ENCODE results near the gene AGRN.

- no peak for TF ChIP-seq CTCF (IDR thresholded peaks at IDR 0.05; ENCODE audit: low read depth, low read length, missing input control)
- TF ChIP-seq FOXA1 (IDR thresholded peaks at IDR 0.05), result no peak
- no peak for TF ChIP-seq JUND (IDR thresholded peaks at IDR 0.05)
- TF ChIP-seq HNF4A (conservative IDR thresholded peaks at IDR 0.05), result no peak
- TF ChIP-seq TAF1 (conservative IDR thresholded peaks at IDR 0.05), result no peak
- no peak for TF ChIP-seq GABPA (IDR thresholded peaks at IDR 0.05 in 1 of 2, conservative IDR thresholded peaks at IDR 0.05 in 1 of 2)
- TF ChIP-seq, protein P1, sequence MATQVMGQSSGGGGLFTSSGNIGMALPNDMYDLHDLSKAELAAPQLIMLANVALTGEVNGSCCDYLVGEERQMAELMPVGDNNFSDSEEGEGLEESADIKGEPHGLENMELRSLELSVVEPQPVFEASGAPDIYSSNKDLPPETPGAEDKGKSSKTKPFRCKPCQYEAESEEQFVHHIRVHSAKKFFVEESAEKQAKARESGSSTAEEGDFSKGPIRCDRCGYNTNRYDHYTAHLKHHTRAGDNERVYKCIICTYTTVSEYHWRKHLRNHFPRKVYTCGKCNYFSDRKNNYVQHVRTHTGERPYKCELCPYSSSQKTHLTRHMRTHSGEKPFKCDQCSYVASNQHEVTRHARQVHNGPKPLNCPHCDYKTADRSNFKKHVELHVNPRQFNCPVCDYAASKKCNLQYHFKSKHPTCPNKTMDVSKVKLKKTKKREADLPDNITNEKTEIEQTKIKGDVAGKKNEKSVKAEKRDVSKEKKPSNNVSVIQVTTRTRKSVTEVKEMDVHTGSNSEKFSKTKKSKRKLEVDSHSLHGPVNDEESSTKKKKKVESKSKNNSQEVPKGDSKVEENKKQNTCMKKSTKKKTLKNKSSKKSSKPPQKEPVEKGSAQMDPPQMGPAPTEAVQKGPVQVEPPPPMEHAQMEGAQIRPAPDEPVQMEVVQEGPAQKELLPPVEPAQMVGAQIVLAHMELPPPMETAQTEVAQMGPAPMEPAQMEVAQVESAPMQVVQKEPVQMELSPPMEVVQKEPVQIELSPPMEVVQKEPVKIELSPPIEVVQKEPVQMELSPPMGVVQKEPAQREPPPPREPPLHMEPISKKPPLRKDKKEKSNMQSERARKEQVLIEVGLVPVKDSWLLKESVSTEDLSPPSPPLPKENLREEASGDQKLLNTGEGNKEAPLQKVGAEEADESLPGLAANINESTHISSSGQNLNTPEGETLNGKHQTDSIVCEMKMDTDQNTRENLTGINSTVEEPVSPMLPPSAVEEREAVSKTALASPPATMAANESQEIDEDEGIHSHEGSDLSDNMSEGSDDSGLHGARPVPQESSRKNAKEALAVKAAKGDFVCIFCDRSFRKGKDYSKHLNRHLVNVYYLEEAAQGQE (IDR thresholded peaks at IDR 0.05), result no peak
- no peak for TF ChIP-seq RAD21 (IDR thresholded peaks at IDR 0.05)
- no peak for TF ChIP-seq YY1 (IDR thresholded peaks at IDR 0.05)
- TF ChIP-seq HNF4G (IDR thresholded peaks at IDR 0.05), result no peak
- no peak for TF ChIP-seq SP1 (IDR thresholded peaks at IDR 0.05)
- TF ChIP-seq, protein P2, sequence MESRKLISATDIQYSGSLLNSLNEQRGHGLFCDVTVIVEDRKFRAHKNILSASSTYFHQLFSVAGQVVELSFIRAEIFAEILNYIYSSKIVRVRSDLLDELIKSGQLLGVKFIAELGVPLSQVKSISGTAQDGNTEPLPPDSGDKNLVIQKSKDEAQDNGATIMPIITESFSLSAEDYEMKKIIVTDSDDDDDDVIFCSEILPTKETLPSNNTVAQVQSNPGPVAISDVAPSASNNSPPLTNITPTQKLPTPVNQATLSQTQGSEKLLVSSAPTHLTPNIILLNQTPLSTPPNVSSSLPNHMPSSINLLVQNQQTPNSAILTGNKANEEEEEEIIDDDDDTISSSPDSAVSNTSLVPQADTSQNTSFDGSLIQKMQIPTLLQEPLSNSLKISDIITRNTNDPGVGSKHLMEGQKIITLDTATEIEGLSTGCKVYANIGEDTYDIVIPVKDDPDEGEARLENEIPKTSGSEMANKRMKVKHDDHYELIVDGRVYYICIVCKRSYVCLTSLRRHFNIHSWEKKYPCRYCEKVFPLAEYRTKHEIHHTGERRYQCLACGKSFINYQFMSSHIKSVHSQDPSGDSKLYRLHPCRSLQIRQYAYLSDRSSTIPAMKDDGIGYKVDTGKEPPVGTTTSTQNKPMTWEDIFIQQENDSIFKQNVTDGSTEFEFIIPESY (IDR thresholded peaks at IDR 0.05), result no peak
Measured at GRCh38 chr1:1055841-1056736, 36.2 kb downstream of the AGRN start.
